OCI-LY1 (cell line): ENCODE data around the gene GUK1.

ENCODE experiments used
- EZH2 ChIP-seq: fragments of 200-600 bp; sonication (generic), shearing (Covaris generic); IDR thresholded peaks from 2 replicates; pipeline ENCODE4 v1.8.0; 2017; ENCODE audit warnings: borderline replicate concordance, mixed run types, mild to moderate bottlenecking, antibody characterized with exemption, low read length, moderate library complexity, mixed read lengths
- TF ChIP-seq, protein P1 (sequence below): fragments of 200-600 bp; sonication (generic), shearing (Covaris generic); IDR thresholded peaks from 2 replicates; pipeline ENCODE4 v1.5.1; 2017; ENCODE audit warnings: mild to moderate bottlenecking, antibody characterized with exemption, low read length, moderate library complexity, mixed read lengths

DNA sequence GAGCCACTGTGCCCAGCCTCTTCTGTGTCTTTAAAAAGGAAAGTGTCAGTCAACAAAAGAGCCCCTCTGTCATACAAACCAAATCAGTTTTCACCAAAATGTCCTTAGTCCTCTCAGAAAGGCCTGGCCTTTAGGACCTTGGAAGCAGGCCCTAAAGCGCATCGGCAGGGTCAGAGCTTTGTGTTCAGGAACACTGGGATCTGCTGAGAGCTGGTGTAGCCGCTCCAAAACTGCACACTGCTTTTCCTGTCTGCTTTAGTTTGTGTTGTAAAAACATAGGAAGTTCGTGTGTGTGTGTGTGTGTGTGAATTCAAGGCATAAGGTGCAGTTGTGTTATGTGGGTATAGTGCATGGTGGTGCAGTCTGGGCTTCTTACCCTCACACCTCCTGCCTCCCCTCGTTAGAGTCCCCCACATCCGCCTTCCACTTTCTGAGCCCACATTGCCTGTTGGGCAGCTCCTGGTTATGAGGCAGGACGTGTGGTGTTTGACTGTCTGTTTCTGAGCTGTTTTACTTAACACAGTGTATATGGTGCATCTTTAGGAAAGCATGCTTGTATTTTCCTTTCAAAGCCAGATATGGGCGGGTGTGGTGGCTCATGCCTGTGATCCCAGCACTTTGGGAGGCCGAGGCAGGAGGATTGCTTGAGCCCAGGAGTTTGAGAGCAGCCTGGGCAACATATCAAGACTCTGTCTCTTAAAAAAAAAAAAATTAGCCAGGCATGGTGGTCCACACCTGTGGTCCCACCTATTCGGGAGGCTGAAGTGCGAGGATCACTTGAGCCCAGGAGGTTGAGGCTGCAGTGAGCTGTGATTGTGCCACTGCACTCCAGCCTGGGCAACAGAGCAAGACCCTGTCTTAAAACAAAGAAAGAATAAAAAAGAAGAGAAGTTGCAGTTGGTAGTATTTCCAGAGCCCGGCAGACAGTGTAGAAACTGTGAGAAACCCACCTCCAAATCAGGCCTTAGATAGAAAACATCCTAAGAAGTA is 37.9 kb downstream of the GUK1 start:
- TF ChIP-seq, protein P1, sequence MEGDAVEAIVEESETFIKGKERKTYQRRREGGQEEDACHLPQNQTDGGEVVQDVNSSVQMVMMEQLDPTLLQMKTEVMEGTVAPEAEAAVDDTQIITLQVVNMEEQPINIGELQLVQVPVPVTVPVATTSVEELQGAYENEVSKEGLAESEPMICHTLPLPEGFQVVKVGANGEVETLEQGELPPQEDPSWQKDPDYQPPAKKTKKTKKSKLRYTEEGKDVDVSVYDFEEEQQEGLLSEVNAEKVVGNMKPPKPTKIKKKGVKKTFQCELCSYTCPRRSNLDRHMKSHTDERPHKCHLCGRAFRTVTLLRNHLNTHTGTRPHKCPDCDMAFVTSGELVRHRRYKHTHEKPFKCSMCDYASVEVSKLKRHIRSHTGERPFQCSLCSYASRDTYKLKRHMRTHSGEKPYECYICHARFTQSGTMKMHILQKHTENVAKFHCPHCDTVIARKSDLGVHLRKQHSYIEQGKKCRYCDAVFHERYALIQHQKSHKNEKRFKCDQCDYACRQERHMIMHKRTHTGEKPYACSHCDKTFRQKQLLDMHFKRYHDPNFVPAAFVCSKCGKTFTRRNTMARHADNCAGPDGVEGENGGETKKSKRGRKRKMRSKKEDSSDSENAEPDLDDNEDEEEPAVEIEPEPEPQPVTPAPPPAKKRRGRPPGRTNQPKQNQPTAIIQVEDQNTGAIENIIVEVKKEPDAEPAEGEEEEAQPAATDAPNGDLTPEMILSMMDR = no peak
- no peak for TF ChIP-seq EZH2
